Adrenal gland (tissue), 5 donors: ENCODE results near the gene ZNF613.

Experiments used
- POLR2A ChIP-seq, 2 donors: fragments of 450-650 bp; IDR thresholded peaks; one replicate each; pipeline ENCODE4 v1.6.1; 2017; ENCODE audit warnings: antibody characterized with exemption in 2 of 2, mild to moderate bottlenecking in 2 of 2, moderate library complexity in 1 of 2
- TF ChIP-seq, protein P1 (sequence below), 6 experiments: fragments of 450-650 bp in 4 of 6; fragments of 200-600 bp in 2 of 6; sonication (generic) in 1 of 6; IDR thresholded peaks; 1 replicate in 5 of 6; 2 replicates in 1 of 6; pipeline versions ENCODE4 v1.5.1 to v1.8.0; 2016 to 2021; ENCODE audit warnings: antibody characterized with exemption in 6 of 6, mild to moderate bottlenecking in 2 of 6, moderate library complexity in 1 of 6
- donor health status: DM: no; HTN: no; CAD: no.

DNA sequence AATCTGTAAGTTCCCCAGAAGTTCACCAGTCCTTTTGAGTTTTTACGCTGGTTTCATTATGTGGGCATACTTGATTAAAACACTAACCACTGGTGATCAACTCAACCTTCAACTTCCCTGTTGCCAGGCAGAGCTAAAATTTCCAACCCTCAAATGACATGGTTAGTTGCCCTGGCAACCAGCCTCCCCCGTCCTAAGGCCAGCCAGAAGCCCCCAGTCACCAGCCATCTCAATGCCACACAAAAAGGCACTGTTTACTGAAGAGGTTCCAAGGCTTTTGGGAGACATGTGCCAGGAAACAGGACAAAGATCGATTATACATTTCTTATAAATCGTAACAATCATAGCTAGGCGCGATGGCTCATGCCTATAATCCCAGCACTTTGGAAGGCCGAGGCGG is 24.1 kb upstream of the ZNF613 start:
- TF ChIP-seq, protein P1, sequence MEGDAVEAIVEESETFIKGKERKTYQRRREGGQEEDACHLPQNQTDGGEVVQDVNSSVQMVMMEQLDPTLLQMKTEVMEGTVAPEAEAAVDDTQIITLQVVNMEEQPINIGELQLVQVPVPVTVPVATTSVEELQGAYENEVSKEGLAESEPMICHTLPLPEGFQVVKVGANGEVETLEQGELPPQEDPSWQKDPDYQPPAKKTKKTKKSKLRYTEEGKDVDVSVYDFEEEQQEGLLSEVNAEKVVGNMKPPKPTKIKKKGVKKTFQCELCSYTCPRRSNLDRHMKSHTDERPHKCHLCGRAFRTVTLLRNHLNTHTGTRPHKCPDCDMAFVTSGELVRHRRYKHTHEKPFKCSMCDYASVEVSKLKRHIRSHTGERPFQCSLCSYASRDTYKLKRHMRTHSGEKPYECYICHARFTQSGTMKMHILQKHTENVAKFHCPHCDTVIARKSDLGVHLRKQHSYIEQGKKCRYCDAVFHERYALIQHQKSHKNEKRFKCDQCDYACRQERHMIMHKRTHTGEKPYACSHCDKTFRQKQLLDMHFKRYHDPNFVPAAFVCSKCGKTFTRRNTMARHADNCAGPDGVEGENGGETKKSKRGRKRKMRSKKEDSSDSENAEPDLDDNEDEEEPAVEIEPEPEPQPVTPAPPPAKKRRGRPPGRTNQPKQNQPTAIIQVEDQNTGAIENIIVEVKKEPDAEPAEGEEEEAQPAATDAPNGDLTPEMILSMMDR (IDR thresholded peaks at IDR 0.05), result no peak
- no peak for TF ChIP-seq POLR2A (IDR thresholded peaks at IDR 0.05)
